Measurements from ENCODE around the gene AKAP1. TPM values are rescaled to one million over a fixed set of nuclear protein-coding genes. Genes with fewer than 3 reads are reported as not detected.

AKAP1 gene
- total and polyA plus RNA-seq, 9 donors, result 20.0 to 45.2 (median 30.4) TPM

DNA sequence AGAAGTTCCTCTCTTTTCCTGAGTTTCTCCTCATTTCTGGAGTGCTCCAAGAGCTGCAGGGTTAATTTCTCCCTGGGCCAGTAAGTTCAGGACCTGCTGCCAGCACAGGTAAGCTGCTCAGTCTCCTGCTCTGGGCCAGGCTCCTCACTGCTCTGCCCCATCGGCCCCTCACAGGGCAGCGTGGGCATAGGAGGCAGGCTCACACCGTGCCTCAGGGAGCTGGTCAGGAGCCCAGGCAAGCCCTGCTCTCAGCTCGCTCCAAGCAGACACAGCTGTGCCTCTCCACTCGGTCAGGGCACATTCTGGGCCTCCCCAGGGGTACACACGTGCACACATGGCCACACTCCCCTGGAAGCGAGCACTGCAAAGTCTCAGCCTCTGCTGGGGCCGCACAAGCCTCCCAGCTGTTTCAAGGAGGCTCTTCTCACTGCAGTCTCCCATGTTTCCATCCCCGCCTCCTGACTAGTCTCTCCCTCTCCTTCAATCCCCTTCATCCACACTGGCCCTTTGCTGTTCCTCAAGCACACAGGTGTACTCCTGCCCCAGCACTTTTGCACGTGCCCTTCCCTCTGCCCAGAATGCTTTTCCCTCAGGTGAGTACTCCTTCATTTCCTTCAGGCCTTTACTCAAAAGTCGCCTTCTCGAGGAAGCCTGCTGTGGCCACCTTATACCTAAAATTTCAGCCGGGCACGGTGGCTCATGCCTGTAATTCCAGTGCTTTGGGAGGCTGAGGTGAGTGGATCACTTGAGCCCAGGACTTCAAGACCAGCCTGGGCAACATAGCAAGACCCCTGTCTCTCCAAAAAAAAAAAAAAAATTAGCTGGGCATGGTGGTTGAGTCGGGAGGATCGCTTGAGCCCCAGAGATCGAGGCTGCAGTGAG lies 53.2 kb downstream of the AKAP1 start:
- intact Hi-C loops (cut with DNase I), result loop anchor here in 3 of 4 donors (5.0 to 10.0 kb wide), 4 partner anchors 607 to 977 kb away; partner anchors contain the start of gene CCDC182 (in 3 of the 3)
- H3K9me3 ChIP-seq, result no peaks in the 10 kb centered on the region
- no peak overlapping the region for H3K4me3 ChIP-seq
- no peaks in the 10 kb centered on the region for H3K36me3 ChIP-seq
- H3K27me3 ChIP-seq, result no peaks in the 10 kb centered on the region
- H3K27ac ChIP-seq, result no peak overlapping the region
- no peaks in the 10 kb centered on the region for H3K4me1 ChIP-seq (ENCODE audit: insufficient read depth)
- DNase-seq, result no peak
- 88 to 89% (median 88%) methylated on average over 17 of the region's 17 CpGs for WGBS, 3 donors
- TF ChIP-seq POLR2A (IDR thresholded peaks at IDR 0.05) (no peak), EP300 (IDR thresholded peaks at IDR 0.05) (no peak)
- TF ChIP-seq, protein P1, sequence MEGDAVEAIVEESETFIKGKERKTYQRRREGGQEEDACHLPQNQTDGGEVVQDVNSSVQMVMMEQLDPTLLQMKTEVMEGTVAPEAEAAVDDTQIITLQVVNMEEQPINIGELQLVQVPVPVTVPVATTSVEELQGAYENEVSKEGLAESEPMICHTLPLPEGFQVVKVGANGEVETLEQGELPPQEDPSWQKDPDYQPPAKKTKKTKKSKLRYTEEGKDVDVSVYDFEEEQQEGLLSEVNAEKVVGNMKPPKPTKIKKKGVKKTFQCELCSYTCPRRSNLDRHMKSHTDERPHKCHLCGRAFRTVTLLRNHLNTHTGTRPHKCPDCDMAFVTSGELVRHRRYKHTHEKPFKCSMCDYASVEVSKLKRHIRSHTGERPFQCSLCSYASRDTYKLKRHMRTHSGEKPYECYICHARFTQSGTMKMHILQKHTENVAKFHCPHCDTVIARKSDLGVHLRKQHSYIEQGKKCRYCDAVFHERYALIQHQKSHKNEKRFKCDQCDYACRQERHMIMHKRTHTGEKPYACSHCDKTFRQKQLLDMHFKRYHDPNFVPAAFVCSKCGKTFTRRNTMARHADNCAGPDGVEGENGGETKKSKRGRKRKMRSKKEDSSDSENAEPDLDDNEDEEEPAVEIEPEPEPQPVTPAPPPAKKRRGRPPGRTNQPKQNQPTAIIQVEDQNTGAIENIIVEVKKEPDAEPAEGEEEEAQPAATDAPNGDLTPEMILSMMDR (IDR thresholded peaks at IDR 0.05), result no peak

DNA sequence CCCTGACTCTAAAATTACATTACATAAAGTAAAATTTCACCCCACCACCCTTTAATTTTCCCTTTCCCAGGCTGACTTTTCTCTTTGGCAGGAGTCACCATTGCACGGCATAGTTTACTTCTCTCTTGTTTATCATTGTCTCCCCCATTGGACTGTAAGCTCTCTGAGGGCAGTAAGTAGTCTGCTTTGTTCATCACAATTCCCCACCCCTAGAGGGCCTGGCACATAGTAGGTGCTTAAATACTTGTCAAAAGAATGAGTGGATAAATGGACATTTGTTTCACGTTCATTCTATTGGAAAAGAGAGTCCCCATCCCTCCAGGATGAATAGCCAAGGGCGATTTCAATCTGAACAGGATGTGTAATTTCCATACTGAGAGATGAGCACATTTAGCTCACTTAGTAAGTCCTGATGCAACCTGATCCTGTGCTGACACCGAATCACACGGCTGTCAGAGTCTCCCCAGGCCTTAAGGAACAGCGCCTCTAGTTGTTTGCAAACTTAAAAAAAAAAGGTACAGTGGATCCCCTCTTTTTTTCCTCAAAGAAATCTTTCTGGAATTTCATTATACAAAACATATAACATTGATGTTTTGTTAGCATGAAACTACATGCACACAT lies 54.0 kb downstream of the AKAP1 start:
- H3K4me3 ChIP-seq, result no peak overlapping the region
- no peak for TF ChIP-seq EP300 (IDR thresholded peaks at IDR 0.05)
- no peak for TF ChIP-seq POLR2A (IDR thresholded peaks at IDR 0.05)
- TF ChIP-seq, protein P1 (IDR thresholded peaks at IDR 0.05), result no peak
- DNase-seq, result no peak
- no peaks in the 10 kb centered on the region for H3K36me3 ChIP-seq
- H3K4me1 ChIP-seq (ENCODE audit: insufficient read depth), result no peaks in the 10 kb centered on the region
- no peaks in the 10 kb centered on the region for H3K27me3 ChIP-seq
- WGBS, 3 donors, result 85 to 91% (median 87%) methylated on average over 6 of the region's 6 CpGs
- H3K9me3 ChIP-seq, result no peaks in the 10 kb centered on the region
- no peak overlapping the region for H3K27ac ChIP-seq
- intact Hi-C loops (cut with DNase I), result loop anchor here in 3 of 4 donors (5.0 to 10.0 kb wide), 4 partner anchors 606 to 976 kb away; partner anchors contain the start of gene CCDC182 (in 3 of the 3)

DNA sequence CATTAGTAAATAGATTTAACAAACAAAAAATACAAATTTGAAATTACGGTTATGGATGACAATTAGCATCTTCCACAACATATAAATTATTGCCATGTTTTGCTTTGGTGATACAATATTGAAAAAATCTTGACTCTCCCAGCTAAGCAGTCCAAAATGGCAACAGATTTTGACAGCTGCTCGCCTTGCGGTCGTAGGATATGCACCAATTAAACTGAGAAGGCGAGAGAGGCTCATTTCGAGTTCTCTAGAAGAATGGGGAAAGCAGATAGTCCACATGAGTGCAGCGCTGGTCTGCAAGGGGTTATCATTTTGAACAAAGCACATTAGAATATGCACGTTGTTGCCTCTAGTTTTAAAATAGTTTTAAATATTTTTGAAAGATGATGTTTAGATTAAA lies 55.3 kb downstream of the AKAP1 start:
- Histone ChIP-seq H3K9me3 (no peaks in the 10 kb centered on the region), H3K27ac (no peak overlapping the region), H3K36me3 (no peaks in the 10 kb centered on the region), H3K27me3 (no peaks in the 10 kb centered on the region), H3K4me1 (ENCODE audit: insufficient read depth) (no peaks in the 10 kb centered on the region), H3K4me3 (no peak overlapping the region)
- TF ChIP-seq, protein P1 (IDR thresholded peaks at IDR 0.05), result no peak
- no peak for TF ChIP-seq EP300 (IDR thresholded peaks at IDR 0.05)
- no peak for TF ChIP-seq POLR2A (IDR thresholded peaks at IDR 0.05)
- WGBS, 3 donors, result 17 to 55% (median 20%) methylated on average over 8 of the region's 8 CpGs
- intact Hi-C loops (cut with DNase I), result no loop called here
- no peak for DNase-seq

DNA sequence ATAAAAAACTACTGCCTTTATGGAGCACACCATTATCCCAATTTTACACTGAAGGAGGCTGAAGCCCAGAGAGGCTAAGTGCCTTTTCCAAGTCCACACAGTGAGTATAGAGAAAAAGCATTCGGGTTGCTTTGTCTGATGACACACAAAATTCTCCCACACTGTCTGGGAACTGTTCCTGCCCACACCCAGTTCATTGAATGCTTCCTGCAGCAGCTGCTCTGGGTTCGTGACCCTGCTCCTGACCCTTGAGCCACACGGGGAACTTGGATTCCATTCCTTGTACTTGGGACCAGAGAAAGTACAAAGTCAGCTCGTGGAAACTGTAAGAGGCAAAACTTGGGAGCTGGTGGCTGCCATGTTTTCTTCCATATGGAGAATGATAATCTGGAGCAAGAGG lies 57.9 kb downstream of the AKAP1 start:
- intact Hi-C loops (cut with DNase I), result no loop called here
- 20 to 31% (median 21%) methylated on average over 4 of the region's 4 CpGs for WGBS, 3 donors
- DNase-seq, result no peak
- H3K27ac ChIP-seq, result no peak overlapping the region
- no peaks in the 10 kb centered on the region for H3K36me3 ChIP-seq
- H3K4me3 ChIP-seq, result no peak overlapping the region
- no peaks in the 10 kb centered on the region for H3K4me1 ChIP-seq (ENCODE audit: insufficient read depth)
- H3K27me3 ChIP-seq, result no peaks in the 10 kb centered on the region
- no peaks in the 10 kb centered on the region for H3K9me3 ChIP-seq
- TF ChIP-seq POLR2A (IDR thresholded peaks at IDR 0.05) (no peak), EP300 (IDR thresholded peaks at IDR 0.05) (no peak)
- TF ChIP-seq, protein P1 (IDR thresholded peaks at IDR 0.05), result no peak

All from ovary (tissue), 9 donors.